ENCODE data around the gene PNCK. TPM values are rescaled to one million over a fixed set of nuclear protein-coding genes. Genes with fewer than 3 reads are reported as not detected.

The PNCK gene
- total and polyA plus RNA-seq, 2 of the 13 experiments (the other 11 are each of a cell fraction or from before 2014, with no cell fraction given) = 33.1 TPM; not detected in 1

DNA sequence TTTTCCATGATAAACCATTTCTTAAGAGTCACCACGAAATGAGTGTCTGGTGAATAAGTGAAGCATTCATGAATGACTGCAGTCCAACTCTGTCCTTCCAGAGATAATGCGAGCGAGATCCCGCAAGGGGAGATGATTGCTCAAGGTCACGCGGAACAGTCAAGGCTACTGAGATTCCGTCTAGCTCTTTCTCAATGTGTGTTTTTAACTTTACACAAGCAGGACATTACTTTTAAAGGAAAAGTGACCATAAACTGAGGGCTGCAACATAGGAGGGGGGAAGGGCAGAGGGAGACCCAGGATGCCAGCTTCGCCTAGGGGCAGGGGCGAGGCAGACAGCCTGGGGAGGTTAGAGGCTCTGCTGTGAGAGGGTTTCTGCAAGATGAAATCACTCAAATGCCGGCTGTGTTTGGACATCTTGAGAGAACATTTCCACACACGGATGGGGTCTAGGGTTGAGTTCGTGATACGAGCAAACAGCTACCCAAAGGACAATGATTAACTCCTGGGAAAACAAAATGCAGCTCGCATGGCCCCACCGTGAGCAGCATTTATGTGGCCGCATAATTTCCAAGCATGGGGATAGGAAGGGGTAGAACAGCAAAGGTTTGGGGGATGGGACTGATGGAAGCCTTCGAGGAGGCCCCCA lies 50.8 kb downstream of the PNCK start (continued):
- peak; percentile 43; the same call in 1 of the 2 replicates for TF ChIP-seq FOXJ3 (CRISPR knock-in tag; IDR thresholded peaks at IDR 0.05; ENCODE audit: borderline replicate concordance)
- TF ChIP-seq THYN1 (CRISPR knock-in tag; IDR thresholded peaks at IDR 0.05; ENCODE audit: borderline replicate concordance, low read depth) = no peak
- TF ChIP-seq, protein P1, sequence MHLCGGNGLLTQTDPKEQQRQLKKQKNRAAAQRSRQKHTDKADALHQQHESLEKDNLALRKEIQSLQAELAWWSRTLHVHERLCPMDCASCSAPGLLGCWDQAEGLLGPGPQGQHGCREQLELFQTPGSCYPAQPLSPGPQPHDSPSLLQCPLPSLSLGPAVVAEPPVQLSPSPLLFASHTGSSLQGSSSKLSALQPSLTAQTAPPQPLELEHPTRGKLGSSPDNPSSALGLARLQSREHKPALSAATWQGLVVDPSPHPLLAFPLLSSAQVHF (CRISPR knock-in tag; IDR thresholded peaks at IDR 0.05) = no peak
- TF ChIP-seq ZNF34 (CRISPR knock-in tag; IDR thresholded peaks at IDR 0.05; ENCODE audit: borderline replicate concordance) = no peak
- TF ChIP-seq, protein P2, sequence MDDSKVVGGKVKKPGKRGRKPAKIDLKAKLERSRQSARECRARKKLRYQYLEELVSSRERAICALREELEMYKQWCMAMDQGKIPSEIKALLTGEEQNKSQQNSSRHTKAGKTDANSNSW (CRISPR knock-in tag; IDR thresholded peaks at IDR 0.05; ENCODE audit: borderline replicate concordance) = no peak
- TF ChIP-seq, protein P3, sequence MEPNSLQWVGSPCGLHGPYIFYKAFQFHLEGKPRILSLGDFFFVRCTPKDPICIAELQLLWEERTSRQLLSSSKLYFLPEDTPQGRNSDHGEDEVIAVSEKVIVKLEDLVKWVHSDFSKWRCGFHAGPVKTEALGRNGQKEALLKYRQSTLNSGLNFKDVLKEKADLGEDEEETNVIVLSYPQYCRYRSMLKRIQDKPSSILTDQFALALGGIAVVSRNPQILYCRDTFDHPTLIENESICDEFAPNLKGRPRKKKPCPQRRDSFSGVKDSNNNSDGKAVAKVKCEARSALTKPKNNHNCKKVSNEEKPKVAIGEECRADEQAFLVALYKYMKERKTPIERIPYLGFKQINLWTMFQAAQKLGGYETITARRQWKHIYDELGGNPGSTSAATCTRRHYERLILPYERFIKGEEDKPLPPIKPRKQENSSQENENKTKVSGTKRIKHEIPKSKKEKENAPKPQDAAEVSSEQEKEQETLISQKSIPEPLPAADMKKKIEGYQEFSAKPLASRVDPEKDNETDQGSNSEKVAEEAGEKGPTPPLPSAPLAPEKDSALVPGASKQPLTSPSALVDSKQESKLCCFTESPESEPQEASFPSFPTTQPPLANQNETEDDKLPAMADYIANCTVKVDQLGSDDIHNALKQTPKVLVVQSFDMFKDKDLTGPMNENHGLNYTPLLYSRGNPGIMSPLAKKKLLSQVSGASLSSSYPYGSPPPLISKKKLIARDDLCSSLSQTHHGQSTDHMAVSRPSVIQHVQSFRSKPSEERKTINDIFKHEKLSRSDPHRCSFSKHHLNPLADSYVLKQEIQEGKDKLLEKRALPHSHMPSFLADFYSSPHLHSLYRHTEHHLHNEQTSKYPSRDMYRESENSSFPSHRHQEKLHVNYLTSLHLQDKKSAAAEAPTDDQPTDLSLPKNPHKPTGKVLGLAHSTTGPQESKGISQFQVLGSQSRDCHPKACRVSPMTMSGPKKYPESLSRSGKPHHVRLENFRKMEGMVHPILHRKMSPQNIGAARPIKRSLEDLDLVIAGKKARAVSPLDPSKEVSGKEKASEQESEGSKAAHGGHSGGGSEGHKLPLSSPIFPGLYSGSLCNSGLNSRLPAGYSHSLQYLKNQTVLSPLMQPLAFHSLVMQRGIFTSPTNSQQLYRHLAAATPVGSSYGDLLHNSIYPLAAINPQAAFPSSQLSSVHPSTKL (CRISPR knock-in tag; IDR thresholded peaks at IDR 0.05) = peak; percentile 16; the same call in 1 of the 2 replicates
- TF ChIP-seq XRCC5 (optimal IDR thresholded peaks at IDR 0.05; ENCODE audit: low read length) = no peak
- TF ChIP-seq, protein P4, sequence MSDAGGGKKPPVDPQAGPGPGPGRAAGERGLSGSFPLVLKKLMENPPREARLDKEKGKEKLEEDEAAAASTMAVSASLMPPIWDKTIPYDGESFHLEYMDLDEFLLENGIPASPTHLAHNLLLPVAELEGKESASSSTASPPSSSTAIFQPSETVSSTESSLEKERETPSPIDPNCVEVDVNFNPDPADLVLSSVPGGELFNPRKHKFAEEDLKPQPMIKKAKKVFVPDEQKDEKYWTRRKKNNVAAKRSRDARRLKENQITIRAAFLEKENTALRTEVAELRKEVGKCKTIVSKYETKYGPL (CRISPR knock-in tag; IDR thresholded peaks at IDR 0.05) = no peak
- no peak for TF ChIP-seq ZNF660 (CRISPR knock-in tag; IDR thresholded peaks at IDR 0.05; ENCODE audit: borderline replicate concordance, low read depth)
- TF ChIP-seq, protein P5, sequence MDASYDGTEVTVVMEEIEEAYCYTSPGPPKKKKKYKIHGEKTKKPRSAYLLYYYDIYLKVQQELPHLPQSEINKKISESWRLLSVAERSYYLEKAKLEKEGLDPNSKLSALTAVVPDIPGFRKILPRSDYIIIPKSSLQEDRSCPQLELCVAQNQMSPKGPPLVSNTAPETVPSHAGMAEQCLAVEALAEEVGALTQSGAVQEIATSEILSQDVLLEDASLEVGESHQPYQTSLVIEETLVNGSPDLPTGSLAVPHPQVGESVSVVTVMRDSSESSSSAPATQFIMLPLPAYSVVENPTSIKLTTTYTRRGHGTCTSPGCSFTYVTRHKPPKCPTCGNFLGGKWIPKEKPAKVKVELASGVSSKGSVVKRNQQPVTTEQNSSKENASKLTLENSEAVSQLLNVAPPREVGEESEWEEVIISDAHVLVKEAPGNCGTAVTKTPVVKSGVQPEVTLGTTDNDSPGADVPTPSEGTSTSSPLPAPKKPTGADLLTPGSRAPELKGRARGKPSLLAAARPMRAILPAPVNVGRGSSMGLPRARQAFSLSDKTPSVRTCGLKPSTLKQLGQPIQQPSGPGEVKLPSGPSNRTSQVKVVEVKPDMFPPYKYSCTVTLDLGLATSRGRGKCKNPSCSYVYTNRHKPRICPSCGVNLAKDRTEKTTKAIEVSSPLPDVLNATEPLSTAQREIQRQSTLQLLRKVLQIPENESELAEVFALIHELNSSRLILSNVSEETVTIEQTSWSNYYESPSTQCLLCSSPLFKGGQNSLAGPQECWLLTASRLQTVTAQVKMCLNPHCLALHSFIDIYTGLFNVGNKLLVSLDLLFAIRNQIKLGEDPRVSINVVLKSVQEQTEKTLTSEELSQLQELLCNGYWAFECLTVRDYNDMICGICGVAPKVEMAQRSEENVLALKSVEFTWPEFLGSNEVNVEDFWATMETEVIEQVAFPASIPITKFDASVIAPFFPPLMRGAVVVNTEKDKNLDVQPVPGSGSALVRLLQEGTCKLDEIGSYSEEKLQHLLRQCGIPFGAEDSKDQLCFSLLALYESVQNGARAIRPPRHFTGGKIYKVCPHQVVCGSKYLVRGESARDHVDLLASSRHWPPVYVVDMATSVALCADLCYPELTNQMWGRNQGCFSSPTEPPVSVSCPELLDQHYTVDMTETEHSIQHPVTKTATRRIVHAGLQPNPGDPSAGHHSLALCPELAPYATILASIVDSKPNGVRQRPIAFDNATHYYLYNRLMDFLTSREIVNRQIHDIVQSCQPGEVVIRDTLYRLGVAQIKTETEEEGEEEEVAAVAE (CRISPR knock-in tag; IDR thresholded peaks at IDR 0.05; ENCODE audit: borderline replicate concordance) = 0 out of 2 replicates have a peak, but pooled peaks have one; percentile 6
- no peak for TF ChIP-seq NONO (IDR thresholded peaks at IDR 0.05)
- no peak for TF ChIP-seq NONO (CRISPR knock-in tag; conservative IDR thresholded peaks at IDR 0.05)
- TF ChIP-seq, protein P6, sequence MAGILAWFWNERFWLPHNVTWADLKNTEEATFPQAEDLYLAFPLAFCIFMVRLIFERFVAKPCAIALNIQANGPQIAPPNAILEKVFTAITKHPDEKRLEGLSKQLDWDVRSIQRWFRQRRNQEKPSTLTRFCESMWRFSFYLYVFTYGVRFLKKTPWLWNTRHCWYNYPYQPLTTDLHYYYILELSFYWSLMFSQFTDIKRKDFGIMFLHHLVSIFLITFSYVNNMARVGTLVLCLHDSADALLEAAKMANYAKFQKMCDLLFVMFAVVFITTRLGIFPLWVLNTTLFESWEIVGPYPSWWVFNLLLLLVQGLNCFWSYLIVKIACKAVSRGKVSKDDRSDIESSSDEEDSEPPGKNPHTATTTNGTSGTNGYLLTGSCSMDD (CRISPR knock-in tag; IDR thresholded peaks at IDR 0.05) = no peak
- no peak for TF ChIP-seq HDAC1 (CRISPR knock-in tag; IDR thresholded peaks at IDR 0.05)
- TF ChIP-seq CAMTA2 (CRISPR knock-in tag; IDR thresholded peaks at IDR 0.05; ENCODE audit: borderline replicate concordance) = no peak
- TF ChIP-seq, protein P7, sequence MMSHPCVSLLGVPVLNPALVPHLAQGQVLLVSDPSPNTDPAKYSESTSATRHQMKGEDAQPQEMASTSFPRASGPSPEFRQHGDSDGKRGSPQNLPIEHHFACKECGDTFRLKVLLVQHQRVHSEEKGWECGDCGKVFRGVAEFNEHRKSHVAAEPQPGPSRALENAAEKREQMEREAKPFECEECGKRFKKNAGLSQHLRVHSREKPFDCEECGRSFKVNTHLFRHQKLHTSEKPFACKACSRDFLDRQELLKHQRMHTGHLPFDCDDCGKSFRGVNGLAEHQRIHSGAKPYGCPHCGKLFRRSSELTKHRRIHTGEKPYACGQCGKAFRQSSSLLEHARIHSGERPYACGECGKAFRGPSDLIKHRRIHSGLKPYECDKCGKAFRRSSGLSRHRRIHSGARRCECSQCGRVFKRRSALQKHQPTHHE (CRISPR knock-in tag; IDR thresholded peaks at IDR 0.05; ENCODE audit: borderline replicate concordance) = no peak

Data from HepG2 (cell line).